GM19455 (cell line): ENCODE data around the gene FOXP1.

Experiments used
- ATAC-seq: cut with Tn5 transposase; IDR thresholded peaks from one replicate; pipeline ENCODE4 v1.9.1; 2021; ENCODE audit not compliant: unreplicated experiment

The FOXP1 gene

DNA sequence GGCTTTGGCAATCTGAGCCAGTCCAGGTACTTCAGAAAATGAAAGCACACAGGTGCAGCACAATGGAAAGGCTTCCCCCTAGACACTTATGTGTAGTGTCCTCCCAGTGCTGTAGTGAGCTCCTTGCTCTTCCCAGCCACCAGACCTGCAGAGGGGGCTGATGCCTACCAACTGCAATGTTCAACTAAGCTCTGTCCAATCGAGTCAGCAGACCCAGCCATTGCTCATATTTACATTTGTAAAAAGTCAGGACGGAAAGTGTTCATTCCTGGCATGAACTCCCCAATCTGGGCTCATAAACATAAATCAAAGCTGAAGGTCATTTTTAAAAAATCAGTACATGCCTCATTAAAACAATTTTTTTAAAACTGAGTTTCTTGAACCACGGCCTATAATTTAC is 73.0 kb downstream of the FOXP1 start:
- ATAC-seq = no peak

DNA sequence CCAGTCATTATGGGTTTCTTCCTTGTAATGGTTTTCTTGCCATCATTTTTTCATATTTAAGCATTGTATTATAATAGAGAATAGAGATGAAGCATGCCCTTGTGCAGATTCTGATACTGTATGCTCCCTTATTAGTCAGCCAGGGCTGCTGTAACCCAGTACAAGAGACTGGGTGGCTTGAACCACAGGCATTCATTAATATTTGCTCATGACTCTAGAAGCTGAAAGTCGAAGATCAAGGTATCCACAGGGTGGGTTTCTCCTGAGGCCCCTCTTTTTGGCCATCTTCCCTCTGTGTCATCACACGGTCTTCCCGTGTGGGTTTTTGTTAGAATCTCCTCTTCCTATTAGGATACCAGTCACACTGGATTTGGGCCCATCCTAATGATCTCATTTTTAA is 74.5 kb downstream of the FOXP1 start:
- ATAC-seq = no peak

DNA sequence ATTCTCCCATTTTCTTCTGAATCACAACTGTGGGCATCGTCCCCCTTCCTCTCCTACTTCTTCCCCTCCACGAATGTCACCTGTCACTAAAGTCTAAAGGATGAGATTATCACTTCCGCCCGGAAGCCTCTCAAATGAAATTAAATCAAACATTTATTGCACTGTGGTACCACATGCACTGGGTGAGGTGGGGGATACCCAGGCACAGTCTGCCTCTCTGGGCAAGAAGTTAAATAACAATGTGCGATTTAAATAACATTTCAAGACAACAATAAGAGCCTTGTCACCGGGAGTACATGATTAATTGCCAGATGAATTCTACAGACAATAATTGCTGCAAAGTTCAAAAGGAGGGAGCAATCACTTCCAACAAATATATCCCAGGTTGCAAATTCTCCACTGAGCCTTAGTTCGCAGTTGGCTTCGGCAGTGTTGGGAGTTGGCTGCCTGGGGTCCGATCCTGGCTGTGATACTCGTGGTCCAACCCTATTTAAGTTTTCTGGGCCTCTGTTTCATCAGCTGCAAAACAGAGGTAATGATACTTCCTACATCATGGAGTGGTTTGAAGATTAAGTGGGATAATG is 77.7 kb downstream of the FOXP1 start:
- ATAC-seq = no peak

DNA sequence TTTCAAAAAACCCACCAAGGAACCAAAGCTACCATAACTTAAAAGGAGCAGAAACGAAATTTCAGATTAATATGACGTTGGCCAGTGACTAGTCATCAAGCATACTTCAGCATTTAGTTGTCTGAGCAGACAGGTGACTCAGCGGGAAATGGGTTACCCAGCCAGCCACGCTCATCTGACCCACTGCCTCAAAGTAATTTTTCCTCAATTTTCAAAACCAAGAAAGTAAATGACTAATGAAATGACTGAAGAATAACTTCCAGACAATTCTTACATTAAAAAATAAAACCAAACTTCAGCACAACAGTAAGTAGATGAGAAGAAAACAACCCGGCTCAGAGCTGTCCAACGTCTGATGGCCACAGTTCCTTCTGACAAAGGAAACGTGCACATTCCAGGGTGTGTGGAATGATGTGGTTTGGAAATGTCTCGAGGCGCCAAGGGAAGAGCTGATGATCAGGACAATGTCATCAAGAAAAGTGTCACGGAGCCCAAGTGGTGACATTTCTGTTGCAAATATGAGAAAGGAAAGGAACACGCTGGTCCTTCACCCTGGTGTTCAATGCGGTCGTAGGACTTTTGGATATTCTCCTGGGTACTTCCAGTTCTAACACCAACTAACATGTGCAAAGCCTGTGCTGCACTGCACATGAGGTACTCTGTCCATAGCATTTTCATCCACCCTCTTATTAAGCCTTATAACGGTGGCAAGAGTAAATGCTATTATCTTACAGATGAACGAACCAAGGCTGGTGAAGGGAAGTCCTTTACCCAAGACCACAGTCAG is 79.1 kb downstream of the FOXP1 start:
- no peak for ATAC-seq

DNA sequence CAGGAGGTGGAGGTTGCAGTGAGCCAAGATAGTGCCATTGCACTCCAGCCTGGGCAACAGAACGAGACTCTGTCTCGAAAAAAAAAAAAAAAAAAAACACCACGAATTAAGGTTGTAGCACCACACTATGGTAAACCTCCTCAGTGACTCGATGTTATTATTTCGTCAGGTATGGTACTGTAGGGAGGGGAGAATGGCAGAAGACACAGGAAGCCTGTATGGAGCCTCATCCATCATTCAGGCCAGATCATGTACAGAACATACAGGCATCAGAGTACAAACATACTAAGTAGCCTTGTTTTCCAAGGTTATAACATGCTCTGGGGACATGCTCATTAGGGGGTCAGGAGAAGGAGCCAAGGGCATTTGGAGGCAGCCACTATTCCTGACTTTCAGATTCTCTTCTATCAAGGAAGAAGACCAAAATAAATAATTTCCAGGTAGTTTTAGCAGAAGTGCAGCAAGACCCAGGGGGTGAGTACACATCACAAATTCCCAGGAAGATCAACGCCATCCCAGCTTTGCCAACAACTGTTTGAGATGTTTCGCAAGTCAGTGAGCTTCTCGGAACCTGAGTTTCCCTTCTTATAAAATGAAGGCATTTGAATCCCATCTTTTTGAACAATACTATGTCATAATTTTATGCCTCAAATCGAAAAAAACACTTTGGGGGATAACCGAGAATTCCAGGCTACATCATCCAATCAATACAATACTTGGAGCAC is 79.8 kb downstream of the FOXP1 start:
- no peak for ATAC-seq

DNA sequence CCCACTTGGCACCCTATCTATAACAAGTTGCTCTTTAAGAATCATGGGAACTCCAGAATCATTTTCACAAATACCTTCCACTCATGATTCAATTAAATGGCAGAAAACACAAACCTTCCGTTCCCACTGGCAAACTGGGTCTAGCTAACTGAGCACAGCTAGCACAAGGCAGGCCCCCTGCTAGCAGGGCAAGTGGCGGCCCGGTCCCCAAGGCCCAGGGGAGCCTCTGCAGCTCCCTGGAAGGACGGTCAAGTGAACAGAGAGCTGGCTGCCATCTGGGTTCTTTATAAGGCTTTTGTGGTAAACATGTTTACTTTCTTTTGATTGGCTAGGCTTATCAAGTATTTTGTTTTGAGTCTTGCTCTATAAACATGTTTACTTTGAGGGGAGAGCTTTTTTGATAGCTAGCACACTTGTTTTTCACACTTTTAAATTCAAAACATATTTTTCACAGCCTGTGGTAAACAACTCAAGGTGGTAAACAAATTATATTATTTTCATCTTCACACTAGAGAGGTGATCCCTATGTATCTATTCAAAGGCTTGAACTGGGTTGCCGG is 81.4 kb downstream of the FOXP1 start:
- no peak for ATAC-seq

DNA sequence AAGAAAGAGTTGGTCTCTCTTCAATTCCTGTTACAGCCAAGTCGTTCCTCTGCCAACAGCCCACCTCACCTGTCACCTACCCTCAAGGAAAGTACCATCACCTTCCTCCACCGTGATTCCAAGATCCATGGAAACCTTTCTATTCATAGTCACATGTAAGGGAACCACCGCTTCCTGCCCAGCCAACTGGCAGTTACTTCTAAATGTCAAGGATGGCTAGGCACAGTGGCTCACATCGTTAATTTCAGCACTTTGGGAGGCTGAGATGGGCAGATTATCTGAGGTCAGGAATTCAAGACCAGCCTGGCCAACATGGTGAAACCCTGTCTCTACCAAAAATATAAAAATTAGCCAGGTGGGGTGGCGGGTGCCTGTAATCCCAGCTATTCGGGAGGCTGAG is 82.8 kb downstream of the FOXP1 start:
- no peak for ATAC-seq

DNA sequence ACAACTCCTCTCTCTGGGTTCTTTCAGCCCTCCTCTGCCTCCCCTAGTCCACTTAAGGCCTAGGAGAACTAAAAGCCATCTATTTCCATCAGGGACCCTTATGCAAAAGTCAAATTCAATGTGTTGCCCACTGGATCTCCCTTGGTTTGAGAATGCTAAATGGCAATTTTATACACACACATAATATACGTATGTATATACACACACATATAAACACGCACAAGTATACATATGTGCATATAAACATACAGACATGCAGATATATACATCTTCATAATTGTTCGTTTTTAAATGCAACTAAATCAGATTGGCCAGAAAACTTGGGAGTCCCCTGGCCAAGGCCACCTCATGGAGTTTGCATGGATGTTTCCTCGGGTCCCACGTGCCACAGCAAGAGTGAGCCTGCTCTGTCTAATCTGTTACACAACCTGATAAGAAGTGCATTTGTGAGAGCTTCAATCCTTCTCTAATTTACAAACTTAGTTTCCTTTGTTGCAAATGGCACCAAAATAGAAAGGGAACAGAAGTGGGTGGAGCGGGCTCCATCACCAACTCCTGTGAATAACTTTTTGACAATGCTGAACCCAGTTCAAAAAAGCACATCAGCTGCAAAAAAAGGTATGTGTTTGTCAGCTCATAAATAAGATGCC is 84.2 kb downstream of the FOXP1 start:
- no peak for ATAC-seq

DNA sequence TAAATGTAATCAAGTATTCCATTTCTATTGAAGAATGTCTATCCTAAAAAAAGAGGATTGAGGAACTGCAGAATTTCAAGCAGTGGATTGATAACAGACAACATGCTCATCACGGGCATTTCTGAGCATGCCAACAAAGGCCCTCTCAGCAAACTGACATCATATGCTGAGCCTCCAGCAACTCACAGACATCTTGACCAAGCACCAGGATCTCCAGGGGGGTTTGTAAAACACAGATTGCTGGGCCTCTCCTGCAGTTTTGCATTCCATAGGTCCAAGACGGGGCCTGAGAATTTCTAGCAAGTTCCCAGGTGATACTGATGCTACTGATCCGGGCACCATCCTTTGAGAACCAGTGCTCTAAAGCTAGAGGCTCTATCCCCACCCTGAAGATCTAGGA is 85.0 kb downstream of the FOXP1 start:
- ATAC-seq = no peak

DNA sequence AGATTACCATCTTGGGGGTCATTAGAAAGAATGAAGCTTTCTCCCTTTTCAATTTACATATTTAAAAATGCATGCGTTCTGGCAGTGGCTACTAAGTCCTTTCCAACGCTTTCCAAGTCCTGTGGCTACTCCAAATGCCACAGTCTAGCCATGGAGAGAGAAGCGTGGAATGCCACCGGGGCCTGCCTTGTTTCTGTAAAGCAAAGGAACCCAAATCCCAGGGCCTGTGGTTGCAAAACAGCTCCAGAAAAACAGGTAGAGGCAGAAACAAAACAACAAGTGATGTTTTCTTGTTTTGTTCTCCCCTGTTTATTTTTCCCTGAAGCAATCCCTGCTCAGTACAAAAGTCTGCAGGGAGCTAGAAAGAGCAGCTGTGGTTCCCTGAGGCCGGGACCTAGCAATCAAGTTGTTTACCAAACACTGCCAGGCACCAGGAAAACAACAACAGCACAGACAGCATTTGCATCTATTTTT is 85.5 kb downstream of the FOXP1 start:
- no peak for ATAC-seq

DNA sequence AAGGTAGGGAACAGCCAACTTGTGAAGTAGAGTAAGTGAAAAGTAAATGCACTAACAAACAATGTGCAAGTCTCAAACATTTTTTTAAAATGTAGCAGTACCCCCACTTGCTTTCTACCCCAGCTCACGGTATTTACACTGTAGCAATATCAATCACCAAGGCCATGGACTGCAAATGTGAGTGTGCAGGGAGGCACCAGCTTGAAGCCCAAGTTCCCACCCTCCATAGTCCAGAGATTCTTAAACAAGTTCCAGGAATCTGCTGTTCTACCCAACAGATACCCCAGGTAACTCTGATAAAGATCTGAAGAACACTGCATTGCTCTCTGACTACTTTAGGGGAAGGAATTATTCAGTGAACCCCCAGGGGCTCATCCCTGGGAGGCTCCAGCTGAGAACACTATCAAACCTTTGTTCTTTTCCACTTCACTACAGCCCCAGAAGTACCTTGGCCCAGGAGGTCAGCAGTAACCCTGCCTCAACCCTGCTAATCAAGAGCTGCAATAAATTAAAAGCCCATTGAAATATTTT is 86.1 kb downstream of the FOXP1 start:
- ATAC-seq = no peak

DNA sequence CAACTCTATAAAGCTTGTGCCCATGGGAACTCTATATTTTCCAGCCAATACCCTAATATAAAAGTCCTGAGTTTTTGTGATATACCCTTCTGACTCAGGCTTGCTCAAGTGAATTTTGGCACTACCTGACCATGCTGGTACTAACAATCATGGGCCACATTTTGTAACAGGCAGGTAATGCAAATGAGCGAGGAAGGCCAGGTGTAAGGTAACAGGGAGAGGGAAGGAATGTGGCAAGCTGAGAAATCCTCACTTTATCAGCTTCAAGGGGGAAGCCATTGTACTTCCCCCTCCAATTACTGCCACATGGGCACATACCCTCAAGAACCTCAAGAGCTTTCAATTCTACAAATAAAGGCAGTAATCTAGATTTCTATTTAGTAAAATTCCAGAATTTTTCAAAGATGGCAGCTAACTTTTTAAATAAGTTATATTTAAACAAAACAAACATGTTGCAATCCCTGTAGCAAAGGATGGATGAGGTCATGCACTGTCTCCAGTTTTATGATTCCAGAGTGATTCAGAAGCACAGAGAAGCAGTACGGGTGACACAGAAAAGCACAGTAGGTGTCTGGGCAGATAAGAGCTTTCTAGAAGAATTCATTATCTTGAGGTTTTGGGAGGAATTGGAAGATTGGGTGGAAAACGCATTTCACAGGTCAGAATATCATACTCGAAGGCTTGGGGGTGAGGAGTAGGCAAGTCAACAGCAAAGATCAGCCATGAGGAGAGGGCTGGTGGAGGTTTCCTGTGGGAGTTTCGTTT is 87.6 kb downstream of the FOXP1 start:
- no peak for ATAC-seq

DNA sequence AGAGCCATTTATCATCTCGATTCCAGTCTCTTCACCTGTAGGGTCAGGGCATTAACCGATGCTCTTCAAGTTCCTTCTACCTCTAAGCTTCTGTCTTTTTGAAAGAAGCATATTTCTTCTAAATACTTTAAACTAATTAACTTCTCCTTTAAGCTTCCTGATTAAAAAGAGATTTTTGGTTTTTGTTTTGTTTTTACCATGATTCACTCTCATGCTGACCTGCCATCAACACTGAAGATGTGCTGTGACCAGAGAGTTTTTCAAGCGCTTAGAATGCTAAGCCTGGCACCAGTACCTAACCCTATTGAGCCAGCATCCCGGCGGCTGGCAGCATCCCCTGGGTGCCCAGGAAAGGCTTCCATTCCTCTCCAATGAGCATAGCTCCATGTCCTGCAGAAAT is 89.3 kb downstream of the FOXP1 start:
- ATAC-seq = no peak

DNA sequence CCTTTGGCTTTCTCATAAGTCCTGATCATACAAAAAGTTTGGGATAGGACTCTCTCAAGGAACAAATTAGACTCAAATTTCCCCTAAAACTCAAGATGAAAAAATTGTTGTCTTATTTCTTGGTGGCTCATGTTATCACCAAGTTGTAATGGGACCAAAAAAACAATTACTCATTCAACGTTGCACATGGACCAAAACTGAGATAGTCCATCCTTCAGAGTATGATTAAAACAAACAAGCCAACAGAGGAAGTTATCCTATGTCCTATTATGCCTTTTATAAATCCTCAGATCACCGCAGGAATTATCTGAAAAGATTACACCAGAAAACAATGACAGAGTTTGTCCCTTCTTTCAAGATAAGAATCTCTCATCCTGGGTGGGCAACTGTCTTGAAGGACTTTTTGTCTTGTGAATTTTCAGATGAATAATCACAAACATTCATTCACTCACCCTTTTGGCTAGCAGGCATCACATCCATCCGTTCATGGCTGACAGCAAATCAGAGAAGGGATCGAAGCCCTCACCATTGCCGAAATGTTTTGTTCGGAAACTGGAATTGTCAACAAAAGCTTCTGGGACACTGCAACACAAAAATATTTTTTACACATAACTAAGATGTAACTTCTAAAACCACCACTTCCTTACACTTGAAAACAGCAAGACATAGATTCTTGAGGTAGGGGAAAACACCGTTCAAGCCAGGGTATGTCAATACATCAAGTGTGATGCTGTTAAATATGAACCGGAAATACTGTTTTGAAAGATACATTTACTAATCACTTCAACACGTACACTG is 90.4 kb downstream of the FOXP1 start:
- ATAC-seq = no peak

DNA sequence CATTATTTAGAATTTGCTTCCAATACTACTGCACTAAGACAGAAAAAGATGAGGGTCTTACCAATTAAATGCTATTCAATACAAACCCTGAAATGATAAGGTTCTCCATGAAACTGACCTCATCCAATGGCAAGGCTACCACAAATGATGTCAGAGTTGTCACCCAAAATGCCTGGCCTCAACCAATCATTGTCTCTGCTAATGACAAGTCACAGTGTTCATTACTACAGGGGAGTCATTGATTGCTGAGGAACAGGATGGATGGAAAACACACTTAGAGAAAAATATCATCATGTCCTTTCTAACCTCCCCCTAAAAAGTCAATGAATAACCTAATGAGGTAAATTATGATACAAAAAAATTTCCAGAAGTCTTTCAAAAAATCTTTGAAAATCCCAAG is 91.0 kb downstream of the FOXP1 start:
- no peak for ATAC-seq

DNA sequence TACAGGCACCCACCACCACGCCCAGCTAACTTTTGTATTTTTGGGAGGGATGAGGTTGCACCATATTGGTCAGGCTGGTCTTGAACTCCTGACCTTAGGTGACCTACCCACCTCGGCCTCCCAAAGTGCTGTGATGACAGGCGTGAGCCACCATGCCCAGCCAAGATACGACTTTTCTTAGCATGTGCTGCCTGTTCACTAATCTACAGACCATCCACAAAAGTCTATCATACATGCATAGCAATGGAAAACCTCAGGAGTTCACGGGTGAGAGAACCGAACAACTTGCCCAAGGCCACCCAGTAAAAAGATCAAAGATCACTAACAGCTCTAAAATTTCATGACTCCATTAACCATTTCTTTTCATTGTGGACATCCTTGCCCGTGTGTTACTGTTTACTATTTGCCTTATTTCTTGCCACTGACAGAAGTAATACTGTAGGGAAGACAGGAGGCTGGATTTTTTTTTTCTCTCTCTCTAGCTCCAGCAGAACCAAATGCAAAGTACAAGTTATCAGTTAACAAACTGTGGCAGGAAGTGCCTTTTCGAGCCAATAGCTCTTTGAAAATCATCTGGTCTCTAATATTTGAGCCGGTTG is 92.3 kb downstream of the FOXP1 start:
- ATAC-seq = no peak

DNA sequence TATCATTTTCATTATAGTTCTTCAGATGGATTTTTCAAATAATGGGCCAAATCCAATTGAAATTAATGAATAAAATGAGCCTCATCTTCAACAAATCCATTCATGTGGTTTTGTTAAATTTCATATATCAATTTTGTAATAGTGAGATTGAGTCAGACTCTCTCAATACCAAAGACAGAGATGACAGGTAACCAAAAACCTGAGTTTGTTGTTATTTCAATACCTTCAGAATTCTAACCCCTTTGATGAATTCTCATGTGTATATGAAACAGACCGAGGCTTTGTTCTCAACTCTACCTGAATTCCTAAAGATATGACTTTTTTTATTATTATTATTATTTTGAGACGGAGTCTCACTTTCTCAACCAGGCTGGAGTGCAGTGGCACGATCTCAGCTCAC is 92.8 kb downstream of the FOXP1 start:
- ATAC-seq = no peak

DNA sequence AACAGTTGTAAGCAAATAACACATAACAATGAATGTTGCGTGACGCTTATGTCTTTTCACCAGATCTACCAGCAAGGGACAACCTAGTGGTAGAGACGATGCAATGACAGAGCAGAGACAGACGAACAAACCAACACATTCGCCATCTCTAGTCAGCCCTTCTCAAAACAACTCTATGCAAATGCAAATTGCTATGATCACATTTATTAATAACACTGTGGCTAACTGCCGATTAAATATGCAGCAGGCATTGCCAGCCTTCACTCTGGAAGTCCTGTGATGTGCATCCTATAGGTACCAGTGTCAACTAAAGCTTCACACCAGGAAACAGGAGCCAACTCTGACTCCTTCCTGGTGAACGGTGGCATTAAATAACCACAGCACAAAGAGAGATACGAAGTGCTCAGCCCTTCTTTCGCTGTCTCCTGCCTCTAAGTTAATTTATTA is 94.2 kb downstream of the FOXP1 start:
- no peak for ATAC-seq

DNA sequence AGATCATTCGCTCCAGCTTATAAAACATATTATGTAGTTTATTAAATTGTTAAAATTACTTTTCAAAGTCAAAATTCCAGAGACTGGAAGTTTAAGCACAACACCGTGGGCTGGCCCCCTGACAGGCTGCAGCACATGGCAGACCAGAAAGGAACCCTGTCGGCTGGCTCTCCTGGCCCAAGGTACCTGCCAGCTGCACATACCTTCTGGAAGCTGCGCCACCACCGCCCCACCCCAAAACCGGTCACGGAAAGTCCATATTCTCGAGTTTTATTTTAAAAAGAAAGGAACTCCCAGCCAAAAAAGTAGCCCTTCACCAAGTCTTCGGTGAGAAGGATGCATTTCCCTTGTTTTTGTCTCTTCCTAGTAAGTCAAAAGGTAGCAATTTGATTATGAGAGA is 94.6 kb downstream of the FOXP1 start:
- no peak for ATAC-seq
